Activated naive CD8-positive, alpha-beta T cell (primary cell): ENCODE results near the gene CCDC148.
"Not testable (repeated sequence)": the region's sequence is repeated elsewhere in the genome, so short reads cannot be mapped to it uniquely, and the experiment has no call there.

Experiments used
- H3K27ac Mint-ChIP-seq: one replicate; pipeline ENCODE4 v1.8.0; 2021; ENCODE audit warnings: mixed read lengths
- H3K27me3 Mint-ChIP-seq: one replicate; pipeline ENCODE4 v1.8.0; 2021; ENCODE audit warnings: mixed read lengths
- H3K36me3 Mint-ChIP-seq: one replicate; pipeline ENCODE4 v1.8.0; 2021; ENCODE audit warnings: mixed read lengths
- H3K4me1 Mint-ChIP-seq: one replicate; pipeline ENCODE4 v1.8.0; 2021; ENCODE audit warnings: low read depth, mixed read lengths
- H3K4me3 Mint-ChIP-seq: one replicate; pipeline ENCODE4 v1.8.0; 2021; ENCODE audit warnings: mild to moderate bottlenecking, mixed read lengths
- H3K9me3 Mint-ChIP-seq: one replicate; pipeline ENCODE4 v1.8.0; 2021; ENCODE audit warnings: low read depth, mixed read lengths

The CCDC148 gene

GRCh38 chr2:158276619-158277471 is 179.7 kb downstream of the CCDC148 start:
- H3K36me3 Mint-ChIP-seq: no peaks in the 10 kb centered on the region
- no peaks in the 10 kb centered on the region for H3K9me3 Mint-ChIP-seq
- no peak overlapping the region for H3K4me3 Mint-ChIP-seq
- no peak overlapping the region for H3K27ac Mint-ChIP-seq
- H3K27me3 Mint-ChIP-seq: peaks cover 3% of the 10 kb centered on the region
- no peaks in the 10 kb centered on the region for H3K4me1 Mint-ChIP-seq

GRCh38 chr2:158273791-158274190 is 182.8 kb downstream of the CCDC148 start:
- Mint-ChIP-seq H3K27ac (no peak overlapping the region), H3K4me3 (no peak overlapping the region), H3K4me1 (no peaks in the 10 kb centered on the region), H3K9me3 (no peaks in the 10 kb centered on the region), H3K27me3 (peaks cover 4% of the 10 kb centered on the region), H3K36me3 (no peaks in the 10 kb centered on the region)

GRCh38 chr2:158270536-158270935 is 186.0 kb downstream of the CCDC148 start:
- Mint-ChIP-seq H3K27ac (no peak overlapping the region), H3K9me3 (no peaks in the 10 kb centered on the region), H3K36me3 (no peaks in the 10 kb centered on the region), H3K27me3 (peaks cover 4% of the 10 kb centered on the region), H3K4me1 (no peaks in the 10 kb centered on the region), H3K4me3 (no peak overlapping the region)

- Mint-ChIP-seq H3K4me1 (no peaks in the 10 kb centered on the region), H3K4me3 (no peak overlapping the region)
Observed at GRCh38 chr2:158269143-158269542, 187.4 kb downstream of the CCDC148 start.

GRCh38 chr2:158266111-158266510 is 190.4 kb downstream of the CCDC148 start:
- Mint-ChIP-seq H3K4me1 (no peaks in the 10 kb centered on the region), H3K9me3 (no peaks in the 10 kb centered on the region), H3K27me3 (peaks cover 2% of the 10 kb centered on the region), H3K4me3 (no peak overlapping the region), H3K36me3 (no peaks in the 10 kb centered on the region), H3K27ac (no peak overlapping the region)

More at GRCh38 chr2:158269143-158269542, 187.4 kb downstream of the CCDC148 start:
- H3K9me3 Mint-ChIP-seq: no peaks in the 10 kb centered on the region
- no peaks in the 10 kb centered on the region for H3K36me3 Mint-ChIP-seq
- H3K27ac Mint-ChIP-seq: no peak overlapping the region
- peaks cover 4% of the 10 kb centered on the region for H3K27me3 Mint-ChIP-seq

- peaks cover 21% of the 10 kb centered on the region for H3K27me3 Mint-ChIP-seq
- H3K27ac Mint-ChIP-seq: no peak overlapping the region
- H3K4me1 Mint-ChIP-seq: no peaks in the 10 kb centered on the region
- H3K9me3 Mint-ChIP-seq: no peaks in the 10 kb centered on the region
- H3K36me3 Mint-ChIP-seq: no peaks in the 10 kb centered on the region
- H3K4me3 Mint-ChIP-seq: no peak overlapping the region
Observed at GRCh38 chr2:158255257-158255656, 201.3 kb downstream of the CCDC148 start.

- H3K4me3 Mint-ChIP-seq: no peak overlapping the region
Observed at GRCh38 chr2:158253170-158253569, 203.4 kb downstream of the CCDC148 start.

GRCh38 chr2:158251356-158251755 is 205.2 kb downstream of the CCDC148 start:
- Mint-ChIP-seq H3K36me3 (no peaks in the 10 kb centered on the region), H3K27me3 (peaks cover 13% of the 10 kb centered on the region), H3K4me3 (no peak overlapping the region), H3K4me1 (no peaks in the 10 kb centered on the region), H3K27ac (no peak overlapping the region), H3K9me3 (no peaks in the 10 kb centered on the region)

More at GRCh38 chr2:158253170-158253569, 203.4 kb downstream of the CCDC148 start:
- Mint-ChIP-seq H3K36me3 (no peaks in the 10 kb centered on the region), H3K27me3 (peaks cover 15% of the 10 kb centered on the region), H3K4me1 (no peaks in the 10 kb centered on the region), H3K9me3 (no peaks in the 10 kb centered on the region), H3K27ac (no peak overlapping the region)

- H3K27ac Mint-ChIP-seq: no peak overlapping the region
- H3K36me3 Mint-ChIP-seq: no peaks in the 10 kb centered on the region
- H3K4me3 Mint-ChIP-seq: no peak overlapping the region
- no peaks in the 10 kb centered on the region for H3K4me1 Mint-ChIP-seq
- no peaks in the 10 kb centered on the region for H3K9me3 Mint-ChIP-seq
- no peaks in the 10 kb centered on the region for H3K27me3 Mint-ChIP-seq
Observed at GRCh38 chr2:158243392-158243791, 213.2 kb downstream of the CCDC148 start.

- no peak overlapping the region for H3K27ac Mint-ChIP-seq
- H3K36me3 Mint-ChIP-seq: no peaks in the 10 kb centered on the region
- H3K4me1 Mint-ChIP-seq: no peaks in the 10 kb centered on the region
- H3K9me3 Mint-ChIP-seq: no peaks in the 10 kb centered on the region
- H3K4me3 Mint-ChIP-seq: no peak overlapping the region
- H3K27me3 Mint-ChIP-seq: no peaks in the 10 kb centered on the region
Observed at GRCh38 chr2:158242280-158242679, 214.3 kb downstream of the CCDC148 start.

GRCh38 chr2:158240975-158241374 is 215.6 kb downstream of the CCDC148 start:
- no peaks in the 10 kb centered on the region for H3K4me1 Mint-ChIP-seq
- no peaks in the 10 kb centered on the region for H3K36me3 Mint-ChIP-seq
- no peaks in the 10 kb centered on the region for H3K9me3 Mint-ChIP-seq
- no peaks in the 10 kb centered on the region for H3K27me3 Mint-ChIP-seq
- no peak overlapping the region for H3K4me3 Mint-ChIP-seq
- no peak overlapping the region for H3K27ac Mint-ChIP-seq

- no peak overlapping the region for H3K27ac Mint-ChIP-seq
- no peaks in the 10 kb centered on the region for H3K4me1 Mint-ChIP-seq
- no peak overlapping the region for H3K4me3 Mint-ChIP-seq
- H3K27me3 Mint-ChIP-seq: no peaks in the 10 kb centered on the region
- H3K9me3 Mint-ChIP-seq: no peaks in the 10 kb centered on the region
- no peaks in the 10 kb centered on the region for H3K36me3 Mint-ChIP-seq
Observed at GRCh38 chr2:158239271-158239670, 217.3 kb downstream of the CCDC148 start.

GRCh38 chr2:158234497-158234896 is 222.1 kb downstream of the CCDC148 start:
- Mint-ChIP-seq H3K4me3 (no peak overlapping the region), H3K27ac (no peak overlapping the region), H3K27me3 (no peaks in the 10 kb centered on the region), H3K4me1 (no peaks in the 10 kb centered on the region), H3K36me3 (no peaks in the 10 kb centered on the region), H3K9me3 (no peaks in the 10 kb centered on the region)

- no peaks in the 10 kb centered on the region for H3K27me3 Mint-ChIP-seq
- no peak overlapping the region for H3K4me3 Mint-ChIP-seq
- H3K27ac Mint-ChIP-seq: no peak overlapping the region
- no peaks in the 10 kb centered on the region for H3K4me1 Mint-ChIP-seq
- H3K9me3 Mint-ChIP-seq: no peaks in the 10 kb centered on the region
- H3K36me3 Mint-ChIP-seq: no peaks in the 10 kb centered on the region
Observed at GRCh38 chr2:158232476-158232875, 224.1 kb downstream of the CCDC148 start.

- Mint-ChIP-seq H3K4me3 (no peak overlapping the region), H3K27me3 (no peaks in the 10 kb centered on the region), H3K9me3 (no peaks in the 10 kb centered on the region), H3K36me3 (no peaks in the 10 kb centered on the region), H3K27ac (no peak overlapping the region), H3K4me1 (no peaks in the 10 kb centered on the region)
Observed at GRCh38 chr2:158228943-158229508, 227.5 kb downstream of the CCDC148 start.

GRCh38 chr2:158223066-158223465 is 233.5 kb downstream of the CCDC148 start:
- not testable (repeated sequence) for H3K9me3 Mint-ChIP-seq, H3K4me1 Mint-ChIP-seq, H3K4me3 Mint-ChIP-seq

More at GRCh38 chr2:158223066-158223465, 233.5 kb downstream of the CCDC148 start:
- H3K27ac Mint-ChIP-seq, H3K36me3 Mint-ChIP-seq, H3K27me3 Mint-ChIP-seq: not testable (repeated sequence)
